A673 (cell line): Measurements from ENCODE around the gene PUDP. TPM values are rescaled to one million over a fixed set of nuclear protein-coding genes. Genes with fewer than 3 reads are reported as not detected.

Experiments
- Bru-seq: library from RNA; stranded (reverse); fragments of 400-500 nt; gene quantifications from one replicate; lab custom pipeline; 2021; lab: Mats Ljungman, UMichigan
- BruChase-seq, 2 experiments: library from RNA; stranded (reverse); fragments of 400-500 nt; gene quantifications; one replicate each; lab custom pipeline; 2021; lab: Mats Ljungman, UMichigan
- BruUV-seq: library from RNA; stranded (reverse); fragments of 400-500 nt; replicated peaks from 2 replicates; lab custom pipeline; 2021; lab: Mats Ljungman, UMichigan
- CTCF ChIA-PET: fragments of 300-600 bp; sonication (Branson Sonifier 250); formaldehyde crosslinking; loops from one replicate; lab custom pipeline; 2022; ENCODE audit warnings: antibody characterized with exemption; lab: Charles Lee
- POLR2A ChIA-PET: fragments of 300-600 bp; sonication (Branson Sonifier 250); formaldehyde crosslinking; loops from one replicate; lab custom pipeline; 2022; ENCODE audit warnings: antibody characterized with exemption; ENCODE audit not compliant: low non-redundant PET; lab: Charles Lee
- DNase-seq: peaks from one replicate; pipeline ENCODE4 v3.0.0-alpha.2; 2015; ENCODE audit warnings: low spot score
- H3K27ac ChIP-seq: fragments of 200-600 bp; sonication (generic); 2 replicates; pipeline ENCODE4 v1.5.1; 2016; ENCODE audit warnings: mixed run types, low read depth, mild to moderate bottlenecking, mixed read lengths, antibody characterized with exemption, low read length; ENCODE audit not compliant: poor library complexity, severe bottlenecking
- H3K27me3 ChIP-seq: fragments of 200-600 bp; sonication (generic); replicated peaks from 2 replicates; pipeline ENCODE4 v1.6.1; 2017; ENCODE audit warnings: mixed run types, low read depth, mild to moderate bottlenecking, mixed read lengths, antibody characterized with exemption, low read length; ENCODE audit not compliant: insufficient read depth, poor library complexity
- H3K36me3 ChIP-seq: fragments of 200-600 bp; sonication (generic); 2 replicates; pipeline ENCODE4 v1.6.1; 2016; ENCODE audit warnings: mixed run types, mild to moderate bottlenecking, mixed read lengths, antibody characterized with exemption, low read length; ENCODE audit not compliant: insufficient read depth, poor library complexity, severe bottlenecking
- H3K4me1 ChIP-seq: fragments of 200-600 bp; sonication (generic); 2 replicates; pipeline ENCODE4 v1.6.1; 2017; ENCODE audit warnings: mixed run types, mild to moderate bottlenecking, mixed read lengths, antibody characterized with exemption, low read length; ENCODE audit not compliant: insufficient read depth, poor library complexity, severe bottlenecking
- H3K4me3 ChIP-seq: fragments of 200-600 bp; sonication (generic); 2 replicates; pipeline ENCODE4 v1.5.1; 2016; ENCODE audit warnings: low read depth, mixed run types, mild to moderate bottlenecking, mixed read lengths, low read length; ENCODE audit not compliant: poor library complexity, severe bottlenecking
- H3K9me3 ChIP-seq: fragments of 200-600 bp; sonication (generic); 2 replicates; pipeline ENCODE4 v1.6.1; 2016; ENCODE audit warnings: mixed run types, low read depth, mild to moderate bottlenecking, mixed read lengths, antibody characterized with exemption, low read length; ENCODE audit not compliant: poor library complexity, severe bottlenecking
- CTCF ChIP-seq: fragments of 300-800, 200-600 bp; sonication (generic); conservative IDR thresholded peaks from 2 replicates; pipeline ENCODE4 v1.5.1; 2017; ENCODE audit warnings: low read depth, mild to moderate bottlenecking, antibody characterized with exemption, low read length, moderate library complexity, mixed read lengths
- EZH2 ChIP-seq: fragments of 200-600 bp; sonication (generic); IDR thresholded peaks from 2 replicates; pipeline ENCODE4 v1.6.1; 2017; ENCODE audit warnings: borderline replicate concordance, low read depth, mild to moderate bottlenecking, mixed read lengths, antibody characterized with exemption, low read length; ENCODE audit not compliant: poor library complexity, severe bottlenecking
- intact Hi-C: fragments of 100-400 bp; cut with micrococcal nuclease; formaldehyde crosslinking; loops from one replicate; pipeline ENCODE4 v1.10.0; 2022; ENCODE audit not compliant: unreplicated experiment
- long read RNA-seq: library from polyadenylated mRNA; stranded (forward); transcript quantifications from one replicate; pipeline ENCODE4 v2.0.0, GENCODE V29; 2022
- total RNA-seq: library from RNA; stranded (reverse); gene quantifications from 2 replicates; pipeline ENCODE4 v1.2.3, GENCODE V29; 2021

The PUDP gene
- total RNA-seq = 17.6 and 19.8 TPM in 2 replicates
- percentile 70 among the genes with signal in this experiment for Bru-seq, nascent RNA
- percentile 52 among the genes with signal in this experiment for BruChase-seq, experiment 1, labeled RNA remaining after a 2-hour chase
- BruChase-seq, experiment 2, labeled RNA remaining after a 6-hour chase = percentile 52 among the genes with signal in this experiment
- long read RNA-seq, transcript PUDP-201 (4 exons, 2,140 nt) = major isoform, 17 of 26 reads
- long read RNA-seq, partial matches to known transcripts = 5 of 26 reads
- long read RNA-seq, other reads (novel, unspliced or antisense) = 3 of 26 reads

DNA sequence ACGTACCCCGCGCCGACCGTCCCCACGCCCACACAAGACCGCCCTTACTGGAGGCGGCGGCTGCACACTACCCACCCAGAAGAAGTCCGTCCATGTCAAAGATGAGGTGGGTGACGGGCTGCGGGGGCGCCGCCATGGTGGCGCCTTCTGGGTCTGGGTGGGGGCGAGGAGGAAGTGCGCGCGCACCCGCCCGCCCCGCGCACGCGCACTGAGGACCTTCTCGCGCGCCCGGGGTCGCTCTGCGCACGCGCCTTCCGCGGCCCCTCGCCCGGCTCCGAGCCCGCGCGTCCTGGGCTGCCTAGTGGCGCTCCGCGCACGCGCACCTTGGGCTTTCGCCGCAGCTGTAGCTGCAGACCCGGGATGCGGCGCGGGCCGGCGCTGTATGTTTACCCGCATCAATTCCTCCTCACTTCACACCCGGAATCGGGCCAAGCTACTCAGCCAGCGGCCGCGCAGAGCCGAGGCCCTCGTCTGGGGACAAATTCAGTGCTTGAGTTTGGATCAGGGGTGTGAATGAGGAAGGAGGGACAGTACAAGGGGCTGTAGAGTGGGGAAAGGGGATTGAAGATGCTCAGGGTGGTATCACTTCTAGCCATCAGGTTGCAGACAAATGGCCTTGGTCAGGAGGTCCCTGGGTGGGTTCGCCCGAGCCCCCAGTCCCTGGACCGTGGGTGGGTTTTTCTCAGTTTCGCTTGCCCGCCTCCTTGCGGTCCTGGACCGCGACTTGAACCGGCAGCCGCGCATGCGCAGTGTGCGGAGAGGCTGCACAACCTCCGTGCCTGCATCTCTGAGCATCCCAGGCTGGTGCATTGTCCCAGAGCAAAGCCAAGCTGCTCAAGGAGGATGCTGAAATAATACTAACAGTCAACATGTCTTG is at the start of gene PUDP:
Gene PUDP, minus strand, starts transcription at position 176 of the 877 bp plus-strand sequence. Its CDS starts 40 bp downstream, at position 136.
- Histone ChIP-seq H3K27ac (peak within 1 kb of the TSS; percentile 84), H3K27me3 (no peaks in the 10 kb centered on the region), H3K4me3 (peak within 1 kb of the TSS; percentile 61), H3K4me1 (no peaks in the 10 kb centered on the region), H3K9me3 (no peaks in the 10 kb centered on the region), H3K36me3 (no peaks in the 10 kb centered on the region)
- ChIA-PET POLR2A (no interaction called here), CTCF (no interaction called here)
- TF ChIP-seq EZH2 = no peak
- peak; percentile 23; the same call in 1 of the 2 replicates for TF ChIP-seq CTCF
- intact Hi-C loops = no loop called here
- BruUV-seq = no TSS peak
- peak; percentile 86 for DNase-seq

DNA sequence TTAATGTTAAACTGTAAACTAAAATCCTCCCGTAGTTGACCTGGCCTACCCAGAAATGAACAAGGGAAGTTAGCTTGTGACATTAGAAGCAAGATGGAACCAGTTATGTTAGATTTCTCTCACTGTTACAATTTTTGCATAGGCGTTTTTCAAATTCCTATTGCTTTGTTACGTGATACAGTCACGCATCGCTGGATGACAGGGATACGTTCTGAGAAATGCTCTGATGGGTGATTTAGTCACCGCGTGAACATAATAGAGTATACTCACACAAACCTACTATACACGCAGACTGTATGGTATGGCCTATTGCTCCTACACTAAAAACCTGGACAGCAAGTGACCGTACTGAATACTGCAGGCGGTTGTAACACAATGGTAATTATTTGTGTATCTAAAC is 46.7 kb upstream of the PUDP start:
- no peak overlapping the region for H3K27ac ChIP-seq
- H3K4me3 ChIP-seq = no peak overlapping the region
- intact Hi-C loops = no loop called here
- POLR2A ChIA-PET = no interaction called here
- BruUV-seq = no TSS peak
- no peaks in the 10 kb centered on the region for H3K27me3 ChIP-seq
- CTCF ChIA-PET = no interaction called here
- no peaks in the 10 kb centered on the region for H3K4me1 ChIP-seq
- no peaks in the 10 kb centered on the region for H3K9me3 ChIP-seq
- DNase-seq = no peak
- no peaks in the 10 kb centered on the region for H3K36me3 ChIP-seq
- TF ChIP-seq CTCF (no peak), EZH2 (no peak)

GRCh38 chrX:7192871-7193270 is 44.9 kb upstream of the PUDP start:
- no peaks in the 10 kb centered on the region for H3K4me1 ChIP-seq
- no peak for DNase-seq
- ChIA-PET CTCF (no interaction called here), POLR2A (interaction anchor here (0.7 kb wide), 1 partner anchor 408 kb away, joined by 3 read pairs; no protein-coding TSS in a partner anchor)
- no peak overlapping the region for H3K4me3 ChIP-seq
- H3K27ac ChIP-seq = no peak overlapping the region
- H3K36me3 ChIP-seq = no peaks in the 10 kb centered on the region
- intact Hi-C loops = no loop called here
- BruUV-seq = no TSS peak
- H3K27me3 ChIP-seq = no peaks in the 10 kb centered on the region
- no peak for TF ChIP-seq CTCF
- TF ChIP-seq EZH2 = no peak
- no peaks in the 10 kb centered on the region for H3K9me3 ChIP-seq
